WTC11 (cell line): ENCODE measurements around the gene SND1. TPM values are rescaled to one million over a fixed set of nuclear protein-coding genes. Genes with fewer than 3 reads are reported as not detected.

Experiments
- ATAC-seq: fragments of 200-7000 bp; cut with Tn5 transposase; 2 replicates; pipeline ENCODE4 v1.10.0; 2021; ENCODE audit warnings: mild to moderate bottlenecking, moderate library complexity
- CTCF ChIA-PET: fragments of 300-600 bp; sonication (Branson Sonifier 250); formaldehyde crosslinking; loops from one replicate; lab custom pipeline; 2021; ENCODE audit warnings: antibody characterized with exemption; lab: Charles Lee
- POLR2A ChIA-PET: fragments of 350-600 bp; sonication (Branson Sonifier 250); formaldehyde crosslinking; loops from one replicate; lab custom pipeline; 2021; ENCODE audit warnings: antibody characterized with exemption; lab: Charles Lee
- DNase-seq: peaks from one replicate; pipeline ENCODE4 v3.0.0; 2021; ENCODE audit warnings: low spot score
- H3K27ac Mint-ChIP-seq: 2 replicates; pipeline ENCODE4 v1.8.0; 2021; ENCODE audit warnings: mixed read lengths
- H3K27me3 Mint-ChIP-seq: 2 replicates; pipeline ENCODE4 v1.8.0; 2021; ENCODE audit warnings: low read depth, mild to moderate bottlenecking, moderate library complexity, mixed read lengths
- H3K36me3 Mint-ChIP-seq: 2 replicates; pipeline ENCODE4 v1.8.0; 2021; ENCODE audit warnings: mixed read lengths
- H3K4me1 Mint-ChIP-seq: 2 replicates; pipeline ENCODE4 v1.8.0; 2022; ENCODE audit warnings: mixed read lengths
- H3K4me3 Mint-ChIP-seq: 2 replicates; pipeline ENCODE4 v1.8.0; 2021; ENCODE audit warnings: mild to moderate bottlenecking, moderate library complexity, mixed read lengths
- H3K9me3 Mint-ChIP-seq: 2 replicates; pipeline ENCODE4 v1.8.0; 2021; ENCODE audit warnings: mixed read lengths
- ARID4B ChIP-seq: sonication (generic); formaldehyde crosslinking; IDR thresholded peaks from 2 replicates; pipeline ENCODE4 v1.8.0; 2023; ENCODE audit warnings: missing genetic modification reagents, mild to moderate bottlenecking, borderline replicate concordance
- ATF1 ChIP-seq: sonication (generic); formaldehyde crosslinking; IDR thresholded peaks from 2 replicates; pipeline ENCODE4 v1.8.1; 2023; ENCODE audit warnings: mild to moderate bottlenecking, moderate library complexity, missing genetic modification reagents
- EMX1 ChIP-seq: fragments of 250-450 bp; sonication (Bioruptor Pico); IDR thresholded peaks from 2 replicates; pipeline ENCODE4 v1.8.0; 2021; ENCODE audit warnings: mild to moderate bottlenecking
- ERG ChIP-seq: fragments of 250-450 bp; sonication (Bioruptor Pico); IDR thresholded peaks from 2 replicates; pipeline ENCODE4 v1.8.0; 2021; ENCODE audit warnings: mild to moderate bottlenecking
- FOXP4 ChIP-seq: sonication (generic); formaldehyde crosslinking; IDR thresholded peaks from 2 replicates; pipeline ENCODE4 v1.8.0; 2022; ENCODE audit warnings: mild to moderate bottlenecking, missing genetic modification reagents
- GABPB1 ChIP-seq: sonication (generic); formaldehyde crosslinking; IDR thresholded peaks from 2 replicates; pipeline ENCODE4 v1.8.1; 2023; ENCODE audit warnings: mild to moderate bottlenecking, missing genetic modification reagents
- GTF2I ChIP-seq: fragments of 250-450 bp; sonication (Bioruptor Pico); conservative IDR thresholded peaks from 2 replicates; pipeline ENCODE4 v1.4.0; 2021; ENCODE audit warnings: mild to moderate bottlenecking
- IRF2 ChIP-seq: sonication (generic); formaldehyde crosslinking; IDR thresholded peaks from 2 replicates; pipeline ENCODE4 v1.8.0; 2022; ENCODE audit warnings: low read depth, missing genetic modification reagents, borderline replicate concordance
- JAZF1 ChIP-seq: fragments of 250-450 bp; sonication (Bioruptor Pico); IDR thresholded peaks from 2 replicates; pipeline ENCODE4 v1.9.0; 2021; ENCODE audit warnings: moderate library complexity, mild to moderate bottlenecking, inconsistent platforms
- JUN ChIP-seq: sonication (generic); formaldehyde crosslinking; IDR thresholded peaks from 2 replicates; pipeline ENCODE4 v1.8.0; 2023; ENCODE audit warnings: mild to moderate bottlenecking, missing genetic modification reagents
- MYBL2 ChIP-seq: sonication (generic); formaldehyde crosslinking; IDR thresholded peaks from 2 replicates; pipeline ENCODE4 v1.8.1; 2023; ENCODE audit warnings: mild to moderate bottlenecking, moderate library complexity, missing genetic modification reagents
- PRRX2 ChIP-seq: fragments of 250-450 bp; sonication (Bioruptor Pico); IDR thresholded peaks from 2 replicates; pipeline ENCODE4 v1.8.0; 2021; ENCODE audit warnings: mild to moderate bottlenecking
- TEAD4 ChIP-seq: sonication (generic); formaldehyde crosslinking; IDR thresholded peaks from 2 replicates; pipeline ENCODE4 v1.8.0; 2022; ENCODE audit warnings: mild to moderate bottlenecking, missing genetic modification reagents
- USF1 ChIP-seq: sonication (generic); formaldehyde crosslinking; IDR thresholded peaks from 2 replicates; pipeline ENCODE4 v1.8.0; 2022; ENCODE audit warnings: mild to moderate bottlenecking, missing genetic modification reagents
- ZBTB21 ChIP-seq: sonication (generic); formaldehyde crosslinking; IDR thresholded peaks from 2 replicates; pipeline ENCODE4 v1.8.1; 2023; ENCODE audit warnings: mild to moderate bottlenecking, missing genetic modification reagents, borderline replicate concordance
- ZNF121 ChIP-seq: sonication (generic); formaldehyde crosslinking; IDR thresholded peaks from 2 replicates; pipeline ENCODE4 v1.8.0; 2023; ENCODE audit warnings: missing genetic modification reagents
- total RNA-seq: library from RNA; stranded (reverse); gene quantifications from 3 replicates; pipeline ENCODE4 v1.2.3, GENCODE V29; 2021

The SND1 gene
- total RNA-seq, 1 experiment from 2014 or later = 261 TPM

- peak; percentile 35; the same call in 1 of the 2 replicates for TF ChIP-seq GABPB1 (CRISPR knock-in tag)
- 0 out of 2 replicates have a peak, but pooled peaks have one; percentile 14 for TF ChIP-seq ZNF121
- peak; percentile 96 for TF ChIP-seq GTF2I
- TF ChIP-seq ZBTB21 (CRISPR knock-in tag) = no peak
- POLR2A ChIA-PET = interaction anchor here (0.6 kb wide), 1 partner anchor 32 kb away, joined by 4 read pairs; no protein-coding TSS in a partner anchor
- Mint-ChIP-seq H3K27ac (no peak overlapping the region), H3K4me3 (peak overlapping the region; percentile 59), H3K9me3 (no peaks in the 10 kb centered on the region), H3K36me3 (no peaks in the 10 kb centered on the region), H3K4me1 (peaks cover 15% of the 10 kb centered on the region), H3K27me3 (peaks cover 53% of the 10 kb centered on the region)
- CTCF ChIA-PET = interaction anchor here (0.8 to 9.1 kb wide), 6 partner anchors 12 to 105 kb away, joined by 3 to 133 read pairs (median 3); no protein-coding TSS in a partner anchor
- DNase-seq (no peak), ATAC-seq (peak; percentile 4; the same call in 1 of the 2 replicates)
Measured at GRCh38 chr7:128103498-128104107, 451.6 kb downstream of the SND1 start.

- DNase-seq (peak; percentile 40), ATAC-seq (peak; percentile 27)
- POLR2A ChIA-PET = interaction anchor here (0.6 to 0.7 kb wide), 2 partner anchors 31 to 58 kb away, joined by 3 to 4 read pairs; no protein-coding TSS in a partner anchor
- Mint-ChIP-seq H3K36me3 (no peaks in the 10 kb centered on the region), H3K27me3 (peaks cover 56% of the 10 kb centered on the region), H3K4me3 (peak overlapping the region; percentile 55), H3K27ac (no peak overlapping the region), H3K9me3 (no peaks in the 10 kb centered on the region), H3K4me1 (peaks cover 15% of the 10 kb centered on the region)
- TF ChIP-seq JAZF1 (CRISPR knock-in tag) (no peak), MYBL2 (no peak), ATF1 (CRISPR knock-in tag) (no peak), TEAD4 (CRISPR knock-in tag) (no peak), ARID4B (CRISPR knock-in tag) (no peak), PRRX2 (no peak), FOXP4 (CRISPR knock-in tag) (no peak), JUN (CRISPR knock-in tag) (no peak), GABPB1 (CRISPR knock-in tag) (no peak), EMX1 (no peak), IRF2 (CRISPR knock-in tag) (no peak), ERG (CRISPR knock-in tag) (no peak), USF1 (CRISPR knock-in tag) (no peak)
- CTCF ChIA-PET = interaction anchor here (0.8 to 9.1 kb wide), 7 partner anchors 12 to 104 kb away, joined by 3 to 133 read pairs (median 3); no protein-coding TSS in a partner anchor
Measured at GRCh38 chr7:128104108-128104742, 452.2 kb downstream of the SND1 start.
